ENCODE data around the gene TOLLIP.

Gene TOLLIP

DNA sequence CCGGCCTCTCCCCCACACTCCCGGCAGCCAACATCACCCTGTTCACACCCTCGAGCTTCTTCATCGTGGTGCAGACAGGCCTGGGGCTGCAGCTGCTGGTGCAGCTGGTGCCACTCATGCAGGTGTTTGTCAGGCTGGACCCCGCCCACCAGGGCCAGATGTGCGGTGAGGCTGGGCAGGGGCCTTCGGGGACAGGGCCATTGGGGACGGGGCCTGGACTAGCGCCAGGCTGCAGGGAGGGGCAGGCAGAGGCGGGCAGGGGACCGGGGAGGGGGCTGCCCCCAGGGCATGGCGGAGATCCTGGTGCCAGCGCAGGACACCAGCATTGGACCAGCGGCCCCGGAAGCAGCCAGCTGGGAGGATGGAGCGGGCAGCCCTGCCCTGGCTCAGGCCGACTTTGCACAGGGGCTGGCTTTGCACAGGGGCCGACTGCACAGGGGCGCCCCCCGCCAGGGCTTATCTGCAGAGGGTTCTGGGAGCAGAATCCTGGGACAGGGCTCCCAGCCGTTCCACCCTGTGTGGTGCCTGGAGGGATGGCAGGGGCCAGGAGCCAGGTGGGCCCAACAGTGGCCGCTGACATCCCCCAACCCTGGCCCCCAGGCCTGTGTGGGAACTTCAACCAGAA lies 77.9 kb downstream of the TOLLIP start:
- TF ChIP-seq EZH2 (IDR thresholded peaks at IDR 0.05): no peak
- no peak for TF ChIP-seq FOXP2 (optimal IDR thresholded peaks at IDR 0.05; ENCODE audit: control extremely low read depth, extremely low read length, insufficient read depth)
- no peak for TF ChIP-seq POLR2AphosphoS5 (IDR thresholded peaks at IDR 0.05; ENCODE audit: borderline replicate concordance, low read depth, low read length)
- no peaks in the 10 kb centered on the region for H3K36me3 ChIP-seq (ENCODE audit: insufficient read depth, low read length)
- no peak overlapping the region for H3K9ac ChIP-seq (ENCODE audit: insufficient read length)
- no peak for DNase-seq (ENCODE audit: low read depth, low spot score)
- no peak overlapping the region for H3K27ac ChIP-seq
- no peak overlapping the region for H3K4me3 ChIP-seq
- H3K9me3 ChIP-seq (ENCODE audit: low read depth, low read length): no peaks in the 10 kb centered on the region

GRCh38 chr11:1230456-1231395 lies 78.7 kb downstream of the TOLLIP start:
- TF ChIP-seq POLR2AphosphoS5 (IDR thresholded peaks at IDR 0.05; ENCODE audit: borderline replicate concordance, low read depth, low read length): no peak
- no peak for TF ChIP-seq EZH2 (IDR thresholded peaks at IDR 0.05)
- TF ChIP-seq FOXP2 (optimal IDR thresholded peaks at IDR 0.05; ENCODE audit: control extremely low read depth, extremely low read length, insufficient read depth): no peak
- no peak overlapping the region for H3K9ac ChIP-seq (ENCODE audit: insufficient read length)

DNA sequence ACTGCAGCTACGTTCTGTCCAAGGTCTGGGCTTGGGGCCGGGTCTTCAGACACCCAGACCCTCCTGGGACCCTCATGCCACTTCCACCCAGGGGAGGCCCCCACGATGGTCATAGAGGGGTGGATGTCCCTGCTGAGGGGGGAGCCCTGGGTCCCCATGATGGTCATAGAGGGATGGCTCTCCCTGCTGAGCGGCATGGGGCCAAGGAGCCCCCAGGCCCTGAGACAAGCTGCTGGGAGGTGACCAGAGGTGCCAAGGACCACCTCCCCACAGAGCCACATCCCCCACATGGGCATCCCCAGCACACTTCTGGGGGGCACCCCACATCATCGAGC lies 79.3 kb downstream of the TOLLIP start:
- no peak overlapping the region for H3K27ac ChIP-seq
- H3K9ac ChIP-seq (ENCODE audit: insufficient read length): no peak overlapping the region
- H3K4me3 ChIP-seq: no peak overlapping the region
- no peaks in the 10 kb centered on the region for H3K36me3 ChIP-seq (ENCODE audit: insufficient read depth, low read length)
- TF ChIP-seq POLR2AphosphoS5 (IDR thresholded peaks at IDR 0.05; ENCODE audit: borderline replicate concordance, low read depth, low read length) (no peak), FOXP2 (optimal IDR thresholded peaks at IDR 0.05; ENCODE audit: control extremely low read depth, extremely low read length, insufficient read depth) (no peak), EZH2 (IDR thresholded peaks at IDR 0.05) (no peak)
- no peaks in the 10 kb centered on the region for H3K9me3 ChIP-seq (ENCODE audit: low read depth, low read length)
- no peak for DNase-seq (ENCODE audit: low read depth, low spot score)

More at GRCh38 chr11:1230456-1231395, 78.7 kb downstream of the TOLLIP start:
- H3K4me3 ChIP-seq: no peak overlapping the region
- H3K27ac ChIP-seq: no peak overlapping the region
- no peak for DNase-seq (ENCODE audit: low read depth, low spot score)
- no peaks in the 10 kb centered on the region for H3K36me3 ChIP-seq (ENCODE audit: insufficient read depth, low read length)
- H3K9me3 ChIP-seq (ENCODE audit: low read depth, low read length): no peaks in the 10 kb centered on the region

DNA sequence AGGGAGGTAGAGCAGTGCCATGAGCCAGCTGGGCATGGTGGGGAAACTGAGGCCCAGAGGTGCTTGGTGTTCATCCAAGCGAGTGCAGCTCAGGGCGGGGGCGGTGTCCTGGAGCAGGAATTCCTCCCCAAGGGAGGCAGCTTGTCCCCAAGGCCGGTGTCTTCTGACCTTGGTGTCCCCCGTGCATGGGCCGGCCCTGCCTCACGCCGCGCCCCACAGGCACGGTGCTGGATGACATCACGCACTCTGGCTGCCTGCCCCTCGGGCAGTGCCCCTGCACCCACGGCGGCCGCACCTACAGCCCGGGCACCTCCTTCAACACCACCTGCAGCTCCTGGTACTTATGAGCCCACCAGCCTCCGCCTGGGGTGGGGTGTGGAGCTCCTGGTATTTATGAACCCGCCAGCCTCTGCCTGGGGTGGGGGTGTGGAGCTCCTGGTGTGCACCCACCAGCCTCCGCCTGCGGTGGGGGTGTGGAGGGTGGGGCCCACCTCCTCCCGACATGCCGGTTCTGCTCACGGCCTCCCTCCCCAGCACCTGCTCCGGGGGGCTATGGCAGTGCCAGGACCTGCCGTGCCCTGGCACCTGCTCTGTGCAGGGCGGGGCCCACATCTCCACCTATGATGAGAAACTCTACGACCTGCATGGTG lies 79.8 kb downstream of the TOLLIP start:
- Histone ChIP-seq H3K9me3 (ENCODE audit: low read depth, low read length) (no peaks in the 10 kb centered on the region), H3K4me3 (no peak overlapping the region), H3K36me3 (ENCODE audit: insufficient read depth, low read length) (no peaks in the 10 kb centered on the region), H3K9ac (ENCODE audit: insufficient read length) (no peak overlapping the region), H3K27ac (no peak overlapping the region)
- no peak for TF ChIP-seq EZH2 (IDR thresholded peaks at IDR 0.05)
- no peak for TF ChIP-seq POLR2AphosphoS5 (IDR thresholded peaks at IDR 0.05; ENCODE audit: borderline replicate concordance, low read depth, low read length)
- TF ChIP-seq FOXP2 (optimal IDR thresholded peaks at IDR 0.05; ENCODE audit: control extremely low read depth, extremely low read length, insufficient read depth): no peak
- DNase-seq (ENCODE audit: low read depth, low spot score): no peak

GRCh38 chr11:1228921-1229451 lies 80.4 kb downstream of the TOLLIP start:
- no peaks in the 10 kb centered on the region for H3K9me3 ChIP-seq (ENCODE audit: low read depth, low read length)
- H3K4me3 ChIP-seq: no peak overlapping the region
- TF ChIP-seq FOXP2 (optimal IDR thresholded peaks at IDR 0.05; ENCODE audit: control extremely low read depth, extremely low read length, insufficient read depth) (no peak), POLR2AphosphoS5 (IDR thresholded peaks at IDR 0.05; ENCODE audit: borderline replicate concordance, low read depth, low read length) (no peak), EZH2 (IDR thresholded peaks at IDR 0.05) (no peak)
- DNase-seq (ENCODE audit: low read depth, low spot score): no peak
- no peaks in the 10 kb centered on the region for H3K36me3 ChIP-seq (ENCODE audit: insufficient read depth, low read length)
- no peak overlapping the region for H3K27ac ChIP-seq
- H3K9ac ChIP-seq (ENCODE audit: insufficient read length): no peak overlapping the region

DNA sequence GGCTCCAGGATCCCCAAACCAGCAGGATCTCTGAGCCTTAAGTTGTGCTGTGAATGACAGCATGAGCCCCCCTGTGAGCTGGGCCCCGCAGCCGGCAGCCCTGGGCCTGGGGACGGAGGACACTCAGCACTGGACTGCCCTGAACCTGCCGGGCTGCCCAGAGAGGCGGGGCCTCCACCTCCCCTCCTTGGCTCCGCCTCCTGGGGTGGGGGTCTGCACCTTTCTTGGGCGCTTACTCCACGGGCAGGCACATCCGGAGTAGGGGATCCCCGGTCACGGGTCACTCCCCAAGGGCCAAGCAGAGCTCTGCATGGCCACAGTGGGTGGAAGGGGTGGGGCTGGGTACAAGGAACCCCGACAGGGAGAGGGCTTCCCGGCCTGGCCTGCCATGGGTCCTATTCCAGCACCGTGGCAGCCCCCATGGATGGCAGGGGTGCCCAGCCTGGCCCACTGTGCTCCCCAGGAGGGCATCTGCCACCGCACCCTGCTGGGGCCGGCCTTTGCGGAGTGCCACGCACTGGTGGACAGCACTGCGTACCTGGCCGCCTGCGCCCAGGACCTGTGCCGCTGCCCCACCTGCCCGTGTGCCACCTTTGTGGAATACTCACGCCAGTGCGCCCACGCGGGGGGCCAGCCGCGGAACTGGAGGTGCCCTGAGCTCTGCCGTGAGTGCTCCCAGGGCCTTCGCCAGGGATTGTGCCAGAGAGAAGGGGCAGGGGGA lies 81.2 kb downstream of the TOLLIP start:
- no peaks in the 10 kb centered on the region for H3K9me3 ChIP-seq (ENCODE audit: low read depth, low read length)
- H3K9ac ChIP-seq (ENCODE audit: insufficient read length): no peak overlapping the region
- no peak overlapping the region for H3K27ac ChIP-seq
- TF ChIP-seq FOXP2 (optimal IDR thresholded peaks at IDR 0.05; ENCODE audit: control extremely low read depth, extremely low read length, insufficient read depth): no peak
- no peak for TF ChIP-seq POLR2AphosphoS5 (IDR thresholded peaks at IDR 0.05; ENCODE audit: borderline replicate concordance, low read depth, low read length)
- TF ChIP-seq EZH2 (IDR thresholded peaks at IDR 0.05): no peak
- H3K4me3 ChIP-seq: no peak overlapping the region
- no peaks in the 10 kb centered on the region for H3K36me3 ChIP-seq (ENCODE audit: insufficient read depth, low read length)
- DNase-seq (ENCODE audit: low read depth, low spot score): no peak

- no peak overlapping the region for H3K27ac ChIP-seq
- no peaks in the 10 kb centered on the region for H3K9me3 ChIP-seq (ENCODE audit: low read depth, low read length)
- no peak for DNase-seq (ENCODE audit: low read depth, low spot score)
- H3K9ac ChIP-seq (ENCODE audit: insufficient read length): no peak overlapping the region
- no peaks in the 10 kb centered on the region for H3K36me3 ChIP-seq (ENCODE audit: insufficient read depth, low read length)
- TF ChIP-seq POLR2AphosphoS5 (IDR thresholded peaks at IDR 0.05; ENCODE audit: borderline replicate concordance, low read depth, low read length): no peak
- no peak for TF ChIP-seq EZH2 (IDR thresholded peaks at IDR 0.05)
- TF ChIP-seq FOXP2 (optimal IDR thresholded peaks at IDR 0.05; ENCODE audit: control extremely low read depth, extremely low read length, insufficient read depth): no peak
- no peak overlapping the region for H3K4me3 ChIP-seq
These were observed 81.8 kb downstream of the TOLLIP start for GRCh38 chr11:1227551-1228100.
